ENCODE data around the gene MINDY4B. TPM values are rescaled to one million over a fixed set of nuclear protein-coding genes. Genes with fewer than 3 reads are reported as not detected.
"Not testable (repeated sequence)": the region's sequence is repeated elsewhere in the genome, so short reads cannot be mapped to it uniquely, and the experiment has no call there.

MINDY4B gene
- total and polyA plus RNA-seq, 2 experiments from 2014 or later, result not detected

DNA sequence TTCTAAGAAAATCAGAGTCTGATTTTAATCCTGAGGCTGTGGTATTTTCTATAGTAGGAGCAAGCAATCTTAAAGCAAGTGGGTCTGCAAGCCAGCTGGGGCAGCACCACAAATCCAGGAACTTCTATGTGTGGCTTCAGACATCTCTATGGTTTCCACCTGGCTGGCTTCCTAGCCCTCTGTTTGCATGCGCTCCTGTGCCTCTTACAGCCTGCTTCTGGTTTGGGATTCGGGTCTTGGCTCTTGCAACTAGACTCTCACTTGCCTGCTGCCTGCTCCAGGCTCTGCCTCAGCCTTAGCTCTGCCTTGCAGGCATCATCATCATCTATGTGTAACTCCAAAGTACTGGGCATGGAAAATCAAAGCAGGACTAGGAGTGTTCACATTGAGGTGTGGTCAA, 43.4 kb downstream of the MINDY4B start (continued):
- TF ChIP-seq CTCF (conservative IDR thresholded peaks at IDR 0.05; ENCODE audit: low read depth in 2 of 2), result no peak

DNA sequence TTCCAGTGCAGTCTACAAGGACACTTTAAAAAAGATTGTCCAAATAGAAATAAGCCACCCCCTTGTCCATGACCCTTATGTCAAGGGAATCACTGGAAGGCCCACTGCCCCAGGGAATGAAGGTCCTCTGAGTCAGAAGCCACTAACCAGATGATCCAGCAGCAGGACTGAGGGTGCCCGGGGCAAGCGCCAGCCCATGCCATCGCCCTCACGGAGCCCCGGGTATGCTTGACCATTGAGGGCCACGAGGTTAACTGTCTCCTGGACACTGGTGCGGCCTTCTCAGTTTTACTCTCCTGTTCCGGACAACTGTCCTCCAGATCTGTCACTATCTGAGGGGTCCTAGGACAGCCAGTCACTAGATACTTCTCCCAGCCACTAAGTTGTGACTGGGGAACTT, 47.3 kb downstream of the MINDY4B start:
- not testable (repeated sequence) for H3K27ac Mint-ChIP-seq; H3K9me3 Mint-ChIP-seq; H3K36me3 ChIP-seq (ENCODE audit: insufficient read depth); H3K4me3 ChIP-seq; H3K4me1 Mint-ChIP-seq; H3K9me2 ChIP-seq (ENCODE audit: insufficient read depth); H3K27me3 Mint-ChIP-seq (ENCODE audit: insufficient read depth, low read depth, poor library complexity); H2AFZ ChIP-seq; H3K27ac ChIP-seq (ENCODE audit: low read depth); H4K20me1 ChIP-seq (replicated peaks; ENCODE audit: insufficient read depth); H3K4me3 Mint-ChIP-seq; H3F3A ChIP-seq (replicated peaks; ENCODE audit: low read depth); H3K4me2 ChIP-seq; ATAC-seq; H3K4me1 ChIP-seq (ENCODE audit: insufficient read depth); H3K27me3 ChIP-seq (ENCODE audit: insufficient read depth); H3K36me3 Mint-ChIP-seq (ENCODE audit: low read depth); DNase-seq (ENCODE audit: low spot score); H3K79me2 ChIP-seq (replicated peaks; ENCODE audit: insufficient read depth)

GRCh38 chr3:150850191-150850590, 55.0 kb downstream of the MINDY4B start:
- H3K9me2 ChIP-seq (ENCODE audit: insufficient read depth), result no peaks in the 10 kb centered on the region
- H3K27me3 ChIP-seq (ENCODE audit: insufficient read depth), result no peaks in the 10 kb centered on the region
- Mint-ChIP-seq H3K27me3 (ENCODE audit: insufficient read depth, low read depth, poor library complexity) (no peaks in the 10 kb centered on the region), H3K4me3 (no peak overlapping the region), H3K9me3 (peaks cover 21% of the 10 kb centered on the region; the same call in 2 of the 3 replicates), H3K4me1 (peaks cover 3% of the 10 kb centered on the region), H3K36me3 (ENCODE audit: low read depth) (peaks cover 19% of the 10 kb centered on the region; the same call in 2 of the 3 replicates), H3K27ac (no peak overlapping the region)
- H3F3A ChIP-seq (replicated peaks; ENCODE audit: low read depth), result no peaks in the 10 kb centered on the region
- H3K4me1 ChIP-seq (ENCODE audit: insufficient read depth), result peaks cover 7% of the 10 kb centered on the region
- no peak overlapping the region for H3K4me2 ChIP-seq
- no peaks in the 10 kb centered on the region for H3K79me2 ChIP-seq (replicated peaks; ENCODE audit: insufficient read depth)
- no peak for DNase-seq (ENCODE audit: low spot score)
- no peaks in the 10 kb centered on the region for H3K36me3 ChIP-seq (ENCODE audit: insufficient read depth)
- H3K27ac ChIP-seq (ENCODE audit: low read depth), result no peak overlapping the region
- no peak for ATAC-seq
- no peak overlapping the region for H2AFZ ChIP-seq
- no peaks in the 10 kb centered on the region for H4K20me1 ChIP-seq (replicated peaks; ENCODE audit: insufficient read depth)
- no peak overlapping the region for H3K4me3 ChIP-seq
- TF ChIP-seq NANOG (IDR thresholded peaks at IDR 0.05; ENCODE audit: borderline replicate concordance), result no peak
- TF ChIP-seq STAT1 (IDR thresholded peaks at IDR 0.05; ENCODE audit: unreplicated experiment), result no peak
- no peak for TF ChIP-seq REST (IDR thresholded peaks at IDR 0.05; ENCODE audit: unreplicated experiment)
- TF ChIP-seq ETS1 (IDR thresholded peaks at IDR 0.05), result no peak
- TF ChIP-seq JUNB (IDR thresholded peaks at IDR 0.05; ENCODE audit: unreplicated experiment), result no peak
- TF ChIP-seq EZH2 (IDR thresholded peaks at IDR 0.05; ENCODE audit: low read depth, unreplicated experiment), result no peak
- no peak for TF ChIP-seq ZNF331 (CRISPR knock-in tag; IDR thresholded peaks at IDR 0.05; ENCODE audit: low read depth)
- TF ChIP-seq ZNF114 (CRISPR knock-in tag; IDR thresholded peaks at IDR 0.05), result no peak
- TF ChIP-seq CREB1 (CRISPR knock-in tag; IDR thresholded peaks at IDR 0.05; ENCODE audit: low read depth), result no peak
- TF ChIP-seq POLR2AphosphoS5 (IDR thresholded peaks at IDR 0.05; ENCODE audit: low read depth), result no peak

All from GM23338 (cell line).